HS-5 (cell line): ENCODE results near the gene SLU7.

ENCODE experiments used
- DNase-seq: peaks from one replicate; pipeline ENCODE4 v3.0.0-alpha.2; 2012; ENCODE audit warnings: low read depth

The SLU7 gene

GRCh38 chr5:160419458-160420330, 813 bp upstream of the SLU7 start:
- no peak for DNase-seq

- peak; percentile 73 for DNase-seq
Observed at GRCh38 chr5:160399402-160400353, 19.2 kb downstream of the SLU7 start, which contains the start of gene FAM200C. TSS of gene FAM200C (minus strand) at chr5:160400054. CDS start at chr5:160395490, 4,564 bp downstream.

- DNase-seq, result no peak
Observed at GRCh38 chr5:160398806-160399205, 20.1 kb downstream of the SLU7 start.

GRCh38 chr5:160397492-160397891, 21.4 kb downstream of the SLU7 start:
- DNase-seq, result no peak

- no peak for DNase-seq
Observed at GRCh38 chr5:160395111-160395510, 23.8 kb downstream of the SLU7 start.

GRCh38 chr5:160390787-160391696, 27.8 kb downstream of the SLU7 start:
- peak; percentile 11 for DNase-seq

GRCh38 chr5:160387445-160387844, 31.4 kb downstream of the SLU7 start:
- DNase-seq, result no peak

GRCh38 chr5:160385496-160385895, 33.4 kb downstream of the SLU7 start:
- no peak for DNase-seq

- no peak for DNase-seq
Observed at GRCh38 chr5:160384681-160385080, 34.2 kb downstream of the SLU7 start.

GRCh38 chr5:160382346-160382745, 36.5 kb downstream of the SLU7 start:
- DNase-seq, result no peak

GRCh38 chr5:160380041-160380440, 38.8 kb downstream of the SLU7 start:
- DNase-seq, result no peak

- no peak for DNase-seq
Observed at GRCh38 chr5:160379511-160379910, 39.4 kb downstream of the SLU7 start.

GRCh38 chr5:160378330-160378729, 40.6 kb downstream of the SLU7 start:
- no peak for DNase-seq

- DNase-seq, result no peak
Observed at GRCh38 chr5:160377651-160378050, 41.2 kb downstream of the SLU7 start.

- DNase-seq, result no peak
Observed at GRCh38 chr5:160376416-160376815, 42.5 kb downstream of the SLU7 start.

GRCh38 chr5:160375701-160376100, 43.2 kb downstream of the SLU7 start:
- no peak for DNase-seq

- DNase-seq, result no peak
Observed at GRCh38 chr5:160375166-160375565, 43.7 kb downstream of the SLU7 start.

- no peak for DNase-seq
Observed at GRCh38 chr5:160371294-160371693, 47.6 kb downstream of the SLU7 start.

- DNase-seq, result no peak
Observed at GRCh38 chr5:160370713-160371034, 48.2 kb downstream of the SLU7 start.

- peak; percentile 10 for DNase-seq
Observed at GRCh38 chr5:160369990-160370712, 48.7 kb downstream of the SLU7 start, which contains the start of gene C1QTNF2. TSS of gene C1QTNF2 (minus strand) at chr5:160370626. CDS start at chr5:160355011, 15,615 bp downstream.

GRCh38 chr5:160367885-160368284, 51.0 kb downstream of the SLU7 start:
- no peak for DNase-seq
